Measurements from ENCODE around the gene HSPA1L.
A peak's percentile ranks its signal among the peaks of the same experiment; 100 is the strongest.
"Not testable (repeated sequence)": the region's sequence is repeated elsewhere in the genome, so short reads cannot be mapped to it uniquely, and the experiment has no call there.

The HSPA1L gene

DNA sequence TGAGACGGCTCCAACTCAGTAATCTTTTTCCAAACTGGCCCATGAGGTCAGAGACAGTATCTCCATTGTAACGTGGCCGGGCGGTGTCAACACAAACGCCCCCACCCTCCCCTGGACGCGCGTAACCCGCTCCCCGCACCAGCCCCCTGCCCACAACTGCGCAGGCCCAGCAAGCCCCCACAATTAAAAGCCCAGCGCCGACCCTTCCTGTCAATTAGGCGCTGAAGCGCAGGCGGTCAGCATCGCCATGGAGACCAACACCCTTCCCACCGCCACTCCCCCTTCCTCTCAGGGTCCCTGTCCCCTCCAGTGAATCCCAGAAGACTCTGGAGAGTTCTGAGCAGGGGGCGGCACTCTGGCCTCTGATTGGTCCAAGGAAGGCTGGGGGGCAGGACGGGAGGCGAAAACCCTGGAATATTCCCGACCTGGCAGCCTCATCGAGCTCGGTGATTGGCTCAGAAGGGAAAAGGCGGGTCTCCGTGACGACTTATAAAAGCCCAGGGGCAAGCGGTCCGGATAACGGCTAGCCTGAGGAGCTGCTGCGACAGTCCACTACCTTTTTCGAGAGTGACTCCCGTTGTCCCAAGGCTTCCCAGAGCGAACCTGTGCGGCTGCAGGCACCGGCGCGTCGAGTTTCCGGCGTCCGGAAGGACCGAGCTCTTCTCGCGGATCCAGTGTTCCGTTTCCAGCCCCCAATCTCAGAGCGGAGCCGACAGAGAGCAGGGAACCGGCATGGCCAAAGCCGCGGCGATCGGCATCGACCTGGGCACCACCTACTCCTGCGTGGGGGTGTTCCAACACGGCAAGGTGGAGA lies at the start of gene HSPA1L, which contains the start of gene HSPA1A:
HSPA1L (minus strand) TSS at position 259 of the 814 bp plus-strand sequence. CDS start 3,311 bp downstream, outside the sequence.
HSPA1A (plus strand) TSS at position 519 of the 814 bp plus-strand sequence; CDS start at position 733, 214 bp downstream.
- DNase-seq = peak; percentile 71 to 99 (median 96)

DNA sequence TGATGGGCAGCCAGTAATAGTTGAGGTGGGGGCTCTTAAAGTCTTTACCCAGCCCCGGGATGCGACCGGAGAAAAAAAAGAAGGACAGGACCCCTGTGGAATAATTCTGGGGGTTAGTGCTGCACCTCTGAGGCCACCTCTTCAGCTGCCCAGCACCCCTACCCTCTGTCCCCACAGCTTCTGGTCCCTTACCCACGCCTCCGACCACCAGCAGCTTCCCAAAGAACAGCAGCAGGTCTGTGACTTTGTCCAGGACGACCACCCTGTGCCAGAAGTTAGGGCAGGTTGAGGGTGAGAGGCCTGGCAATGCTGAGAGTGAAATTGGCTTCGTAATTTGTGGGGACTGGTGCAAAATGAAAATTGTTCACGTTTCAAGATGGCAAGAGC lies 49.7 kb upstream of the HSPA1L start:
- DNase-seq = no peak

GRCh38 chr6:31864123-31864562 lies 49.1 kb upstream of the HSPA1L start:
- DNase-seq = not testable (repeated sequence)

- peak; percentile 87 to 100 (median 100) for DNase-seq
Measured at GRCh38 chr6:31862344-31863235, 47.5 kb upstream of the HSPA1L start, which contains the start of gene NEU1. Gene NEU1 (minus strand): TSS chr6:31862821. CDS start chr6:31862776, 45 bp downstream.

DNA sequence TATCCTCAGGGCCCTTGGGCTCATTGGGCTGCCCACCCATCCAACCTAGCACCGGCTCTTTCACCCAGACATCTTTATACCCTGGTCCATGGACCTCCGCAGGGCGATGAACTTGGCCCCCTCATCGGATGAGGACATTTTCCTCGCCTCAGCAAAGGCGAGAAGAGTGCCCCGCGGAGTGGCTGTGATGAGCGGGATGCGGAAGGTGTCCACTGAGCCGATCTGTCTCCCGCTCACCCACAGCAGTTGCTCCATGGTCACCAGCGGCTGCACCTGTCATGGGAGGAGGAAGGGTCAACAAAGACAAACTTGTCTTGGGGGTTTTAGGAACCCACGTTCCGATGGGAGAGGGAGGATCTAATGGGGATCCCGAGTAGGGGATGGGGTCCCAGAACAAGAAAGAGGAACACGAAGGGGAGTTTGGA lies 46.8 kb upstream of the HSPA1L start:
- peak in 3 of 56 donors; percentile 15 to 35 (median 15) for DNase-seq

DNA sequence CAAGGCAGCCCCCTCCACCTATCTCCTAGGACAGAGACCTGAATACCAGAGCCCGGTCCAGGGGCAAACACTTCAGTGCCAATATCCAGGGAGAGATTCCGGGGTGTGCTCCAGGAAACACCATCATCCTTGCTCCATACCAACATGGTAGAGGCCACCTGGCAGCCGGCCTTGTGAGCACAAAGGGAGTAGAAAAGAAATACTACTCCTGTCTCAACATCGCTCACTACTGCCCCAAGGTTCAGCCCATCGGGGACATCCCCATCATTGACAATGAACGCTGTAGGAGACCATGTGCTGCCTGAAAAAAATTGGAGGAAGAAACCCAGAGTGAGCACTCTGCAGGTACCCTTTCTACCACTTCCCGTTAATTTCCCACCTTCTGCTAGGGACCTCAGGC lies 46.1 kb upstream of the HSPA1L start:
- no peak for DNase-seq

GRCh38 chr6:31860349-31860748 lies 45.3 kb upstream of the HSPA1L start:
- DNase-seq = no peak

DNA sequence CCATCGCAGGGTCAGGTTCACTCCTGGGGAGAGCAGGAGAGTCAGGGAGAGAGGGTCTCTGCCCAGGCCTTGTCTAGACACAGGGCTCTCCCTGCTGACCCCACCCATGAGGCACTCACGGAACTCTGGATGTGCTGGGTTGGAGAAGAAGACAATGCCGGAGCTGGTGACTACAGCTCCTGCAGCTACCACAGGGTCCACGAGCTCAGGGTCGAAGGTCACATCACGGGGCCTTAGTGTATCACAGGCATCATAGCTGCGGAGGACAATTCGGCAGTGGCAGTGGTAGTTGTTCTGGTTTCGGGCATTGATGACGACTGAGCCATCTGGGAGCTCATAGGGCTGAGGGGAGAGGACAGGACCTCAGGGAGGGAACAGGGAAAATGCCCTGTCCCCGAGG lies 44.8 kb upstream of the HSPA1L start:
- no peak for DNase-seq

- DNase-seq = no peak
Measured at GRCh38 chr6:31858707-31859106, 43.6 kb upstream of the HSPA1L start.

DNA sequence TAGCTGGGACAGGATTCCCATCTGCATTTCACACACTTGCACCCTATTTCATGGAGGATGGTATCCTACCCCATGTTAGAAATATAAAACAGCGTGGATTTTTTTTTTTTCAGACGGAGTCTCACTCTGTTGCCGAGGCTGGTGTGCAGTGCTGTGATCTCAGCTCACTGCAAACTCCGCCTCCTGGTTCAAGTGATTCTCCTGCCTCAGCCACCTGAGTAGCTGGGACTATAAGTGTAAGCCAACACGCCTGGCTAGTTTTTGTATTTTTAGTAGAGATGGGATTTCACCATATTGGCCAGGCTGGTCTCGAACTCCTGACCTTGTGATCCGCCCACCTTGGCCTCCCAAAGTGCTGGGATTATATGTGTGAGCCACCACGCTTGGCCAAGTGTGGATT lies 42.7 kb upstream of the HSPA1L start:
- not testable (repeated sequence) for DNase-seq

- DNase-seq = not testable (repeated sequence)
Measured at GRCh38 chr6:31851980-31852718, 37.1 kb upstream of the HSPA1L start.

- DNase-seq = no peak
Measured at GRCh38 chr6:31851485-31851832, 36.4 kb upstream of the HSPA1L start.

DNA sequence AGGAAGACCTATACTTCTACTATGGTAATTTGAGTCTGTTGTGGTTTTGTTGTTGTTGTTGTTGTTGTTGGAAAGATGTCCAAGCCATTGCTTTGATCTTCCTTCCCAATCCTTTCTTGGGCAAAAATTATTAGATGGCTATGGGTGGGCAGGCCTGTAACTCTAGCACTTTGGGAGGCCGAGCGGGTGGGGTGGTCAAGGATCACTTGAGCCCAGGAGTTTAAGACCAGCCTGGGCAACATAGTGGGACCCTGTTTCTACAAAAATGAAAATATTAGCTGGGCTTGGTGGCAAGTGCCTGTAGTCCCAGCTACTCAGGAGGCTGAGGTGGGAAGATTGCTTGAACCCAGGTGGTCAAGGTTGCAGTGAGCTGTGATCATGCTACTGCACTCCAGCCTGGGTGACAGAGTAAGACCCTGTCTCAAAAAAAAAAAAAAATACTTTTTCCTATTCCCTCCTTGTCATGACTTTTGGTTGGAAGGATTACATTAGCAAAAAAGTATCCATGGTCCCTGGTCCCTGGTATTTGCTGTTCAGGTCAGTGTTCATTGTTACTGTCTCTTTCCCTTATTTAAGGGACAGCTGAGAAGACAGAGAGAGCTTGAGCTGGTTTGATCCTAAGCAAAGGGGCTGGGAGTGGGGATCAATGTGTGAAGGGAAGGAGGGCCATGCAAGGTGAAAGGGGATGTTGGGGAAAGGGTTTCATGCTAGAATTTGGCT lies 35.8 kb upstream of the HSPA1L start:
- no peak for DNase-seq

GRCh38 chr6:31847276-31847978 lies 32.3 kb upstream of the HSPA1L start:
- DNase-seq = no peak

GRCh38 chr6:31844507-31844906 lies 29.4 kb upstream of the HSPA1L start:
- no peak for DNase-seq

- no peak for DNase-seq
Measured at GRCh38 chr6:31842053-31842452, 27.0 kb upstream of the HSPA1L start.

DNA sequence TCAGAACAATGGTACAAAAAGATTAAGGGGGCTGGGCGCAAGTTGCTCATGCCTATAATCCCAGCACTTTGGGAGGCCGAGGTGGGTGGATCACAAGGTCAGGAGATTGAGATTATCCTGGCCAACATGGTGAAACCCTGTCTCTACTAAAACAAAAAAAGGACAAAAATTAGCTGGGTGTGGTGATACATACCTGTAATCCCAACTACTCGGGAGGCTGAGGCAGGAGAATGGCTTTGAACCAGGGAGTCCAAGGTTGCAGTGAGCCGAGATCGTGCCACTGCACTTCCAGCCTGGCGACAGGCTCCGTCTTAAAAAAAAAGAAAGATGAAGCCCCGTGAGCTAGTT lies 24.7 kb upstream of the HSPA1L start:
- not testable (repeated sequence) for DNase-seq

DNA sequence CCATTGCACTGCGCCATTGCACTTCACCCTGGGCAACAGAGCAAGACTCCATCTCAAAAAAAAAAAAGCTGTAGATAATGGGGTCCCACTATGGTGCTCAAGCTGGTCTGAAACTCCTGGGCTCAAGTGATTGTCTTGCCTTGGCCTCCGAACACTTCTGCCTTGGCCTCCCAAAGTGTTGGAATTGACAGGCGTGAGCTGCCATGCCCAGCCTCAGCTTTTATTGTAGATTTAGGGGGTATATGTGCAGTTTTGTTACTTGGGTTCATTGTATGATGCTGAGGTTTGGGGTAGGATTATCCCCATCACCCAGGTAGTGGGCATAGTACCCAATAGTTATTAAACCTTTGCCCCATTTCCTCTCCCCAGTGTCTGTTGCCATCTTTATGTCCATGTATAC lies 23.9 kb upstream of the HSPA1L start:
- DNase-seq = no peak

DNA sequence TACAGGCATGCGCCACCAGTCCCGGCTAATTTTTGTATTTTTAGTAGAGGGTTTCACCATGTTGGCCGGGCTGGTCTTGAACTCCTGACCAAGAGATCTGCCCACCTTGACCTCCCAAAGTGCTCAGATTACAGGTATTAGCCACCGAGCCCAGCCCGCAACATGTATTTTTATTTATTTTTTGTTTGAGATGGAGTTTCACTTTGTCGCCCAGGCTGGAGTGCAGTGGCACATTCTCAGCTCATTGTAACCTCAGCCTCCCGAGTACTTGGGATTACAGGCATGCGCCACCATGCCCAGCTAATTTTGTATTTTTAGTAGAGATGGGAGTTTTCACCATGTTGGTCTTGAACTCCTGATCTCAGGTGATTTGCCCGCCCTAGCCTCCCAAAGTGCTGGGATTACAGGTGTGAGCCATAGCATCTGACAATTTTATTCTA lies 23.1 kb upstream of the HSPA1L start:
- not testable (repeated sequence) for DNase-seq

All from nucleus accumbens (tissue), 56 donors.